ENCODE results near the gene EFL1. TPM values are rescaled to one million over a fixed set of nuclear protein-coding genes. Genes with fewer than 3 reads are reported as not detected.
"Not testable (repeated sequence)": the region's sequence is repeated elsewhere in the genome, so short reads cannot be mapped to it uniquely, and the experiment has no call there.

Gene EFL1
- 10 to 100 TPM in 10 of 12 donors, 1 to 10 TPM in 1, not detected in 1; 9.3 to 17.8 (median 14.4) TPM for polyA plus RNA-seq (ENCODE audit: insufficient read length in 12 of 12)
- long read RNA-seq, donor 1, partial matches to known transcripts, result 0 of 1 reads
- long read RNA-seq, donor 1, other reads (novel, unspliced or antisense), result 0 of 1 reads
- long read RNA-seq, donor 2, partial matches to known transcripts, result 0 of 2 reads
- long read RNA-seq, donor 2, other reads (novel, unspliced or antisense), result 0 of 2 reads
- long read RNA-seq, donor 3, result 0 reads
- long read RNA-seq, donor 4, partial matches to known transcripts, result 0 of 1 reads
- long read RNA-seq, donor 4, other reads (novel, unspliced or antisense), result 0 of 1 reads
- long read RNA-seq, donor 5, result 0 reads
- long read RNA-seq, donor 6, result 0 reads
- long read RNA-seq, donor 7, partial matches to known transcripts, result 0 of 1 reads
- long read RNA-seq, donor 7, other reads (novel, unspliced or antisense), result 0 of 1 reads
- long read RNA-seq, donor 8, partial matches to known transcripts, result 0 of 2 reads
- long read RNA-seq, donor 8, other reads (novel, unspliced or antisense), result 0 of 2 reads
- long read RNA-seq, donor 9, partial matches to known transcripts, result 0 of 1 reads
- long read RNA-seq, donor 9, other reads (novel, unspliced or antisense), result 0 of 1 reads
- long read RNA-seq, donor 10, partial matches to known transcripts, result 0 of 1 reads
- long read RNA-seq, donor 10, other reads (novel, unspliced or antisense), result 0 of 1 reads
- long read RNA-seq, donor 11, result 0 reads

GRCh38 chr15:82262422-82263026 lies at the start of gene EFL1, which contains the start of gene SAXO2:
Gene EFL1, minus strand, starts transcription at chr15:82262734. Its CDS starts 956 bp downstream, at chr15:82261778.
Gene SAXO2, plus strand, starts transcription at chr15:82262818. Its CDS starts 62 bp downstream, at chr15:82262880.
- peak; percentile 85 for DNase-seq

- DNase-seq, result not testable (repeated sequence)
Measured at GRCh38 chr15:82311321-82311720, 48.8 kb upstream of the EFL1 start.

GRCh38 chr15:82309802-82310201 lies 47.3 kb upstream of the EFL1 start:
- no peak for DNase-seq

- DNase-seq, result no peak
Measured at GRCh38 chr15:82307714-82308081, 45.2 kb upstream of the EFL1 start.

GRCh38 chr15:82306791-82307713 lies 44.5 kb upstream of the EFL1 start:
- no peak for DNase-seq

- no peak for DNase-seq
Measured at GRCh38 chr15:82305621-82306048, 43.1 kb upstream of the EFL1 start.

GRCh38 chr15:82304778-82305090 lies 42.2 kb upstream of the EFL1 start:
- no peak for DNase-seq

GRCh38 chr15:82303956-82304777 lies 41.6 kb upstream of the EFL1 start:
- DNase-seq, result no peak

- DNase-seq, result no peak
Measured at GRCh38 chr15:82301296-82302016, 38.9 kb upstream of the EFL1 start.

- no peak for DNase-seq
Measured at GRCh38 chr15:82300883-82301282, 38.3 kb upstream of the EFL1 start.

GRCh38 chr15:82300326-82300725 lies 37.8 kb upstream of the EFL1 start:
- DNase-seq, result not testable (repeated sequence)

- DNase-seq, result not testable (repeated sequence)
Measured at GRCh38 chr15:82299511-82299914, 37.0 kb upstream of the EFL1 start.

GRCh38 chr15:82298520-82298919 lies 36.0 kb upstream of the EFL1 start:
- DNase-seq, result no peak

- DNase-seq, result no peak
Measured at GRCh38 chr15:82298032-82298431, 35.5 kb upstream of the EFL1 start.

- no peak for DNase-seq
Measured at GRCh38 chr15:82297546-82297945, 35.0 kb upstream of the EFL1 start.

- no peak for DNase-seq
Measured at GRCh38 chr15:82294061-82294690, 31.6 kb upstream of the EFL1 start.

- no peak for DNase-seq
Measured at GRCh38 chr15:82292271-82292670, 29.7 kb upstream of the EFL1 start.

- not testable (repeated sequence) for DNase-seq
Measured at GRCh38 chr15:82288202-82288601, 25.7 kb upstream of the EFL1 start.

GRCh38 chr15:82286475-82286874 lies 23.9 kb upstream of the EFL1 start:
- DNase-seq, result not testable (repeated sequence)
